Measurements from ENCODE around the gene MMP12. TPM values are rescaled to one million over a fixed set of nuclear protein-coding genes. Genes with fewer than 3 reads are reported as not detected.

MMP12 gene
- total RNA-seq: not detected

GRCh38 chr11:102874852-102875251 lies at the start of gene MMP12:
Gene MMP12 (minus strand): TSS chr11:102874982. CDS start chr11:102874937, 45 bp downstream.

GRCh38 chr11:102843489-102843888 lies 31.3 kb downstream of the MMP12 start, which contains the start of gene MMP3:
Gene MMP3 (minus strand): TSS chr11:102843609. CDS start chr11:102843546, 63 bp downstream.

Other genes starting within 250 kb of the MMP12 start
- 0.16 TPM for gene MMP20, start 249.7 kb downstream of the MMP12 start, total RNA-seq
- gene MMP27, start 169.2 kb downstream of the MMP12 start, total RNA-seq: 1.2 TPM
- not detected for gene MMP8, start 150.0 kb downstream of the MMP12 start, total RNA-seq
- 1.3 TPM for gene MMP10, start 94.4 kb downstream of the MMP12 start, total RNA-seq
- not detected for gene MMP1, start 76.8 kb downstream of the MMP12 start, total RNA-seq
- gene MMP3, start 31.4 kb downstream of the MMP12 start, total RNA-seq: not detected
- gene MMP13, start 80.8 kb upstream of the MMP12 start, total RNA-seq: not detected
- 50.9 TPM for gene DCUN1D5, start 217.2 kb upstream of the MMP12 start, total RNA-seq
- gene DYNC2H1, start 234.4 kb upstream of the MMP12 start, total RNA-seq: 69.3 TPM